Naive B cell (primary cell): ENCODE results near the gene ATM. TPM values are rescaled to one million over a fixed set of nuclear protein-coding genes. Genes with fewer than 3 reads are reported as not detected.
A peak's percentile ranks its signal among the peaks of the same experiment; 100 is the strongest.

Experiments
- ATAC-seq, 2 donors: fragments of 150-1000 bp; cut with Tn5 transposase; 2 replicates each; pipeline ENCODE4 v1.10.0; 2021; ENCODE audit warnings: low read depth in 2 of 2, mild to moderate bottlenecking in 2 of 2, moderate library complexity in 2 of 2
- DNase-seq: peaks from one replicate; pipeline ENCODE4 v3.0.0; 2022
- H3K27ac Mint-ChIP-seq, 6 donors: one replicate each; pipeline ENCODE4 v1.8.0; 2020 to 2022; ENCODE audit warnings: mild to moderate bottlenecking in 6 of 6, mixed read lengths in 6 of 6, moderate library complexity in 5 of 6, inconsistent platforms in 2 of 6
- H3K27me3 Mint-ChIP-seq, 3 donors: one replicate each; pipeline ENCODE4 v1.8.0; 2021 to 2022; ENCODE audit warnings: mixed read lengths in 3 of 3, mild to moderate bottlenecking in 1 of 3
- H3K36me3 Mint-ChIP-seq, 2 donors: one replicate each; pipeline ENCODE4 v1.8.0; 2020 to 2022; ENCODE audit warnings: mixed read lengths in 2 of 2, inconsistent platforms in 1 of 2, mild to moderate bottlenecking in 1 of 2
- H3K4me1 Mint-ChIP-seq, 3 donors: one replicate each; pipeline ENCODE4 v1.8.0; 2020 to 2022; ENCODE audit warnings: mixed read lengths in 3 of 3, inconsistent platforms in 1 of 3, mild to moderate bottlenecking in 1 of 3, moderate library complexity in 1 of 3
- H3K4me3 Mint-ChIP-seq, 8 donors: one replicate each; pipeline ENCODE4 v1.8.0; 2020 to 2022; ENCODE audit warnings: mild to moderate bottlenecking in 8 of 8, mixed read lengths in 8 of 8, moderate library complexity in 8 of 8, inconsistent platforms in 2 of 8
- H3K9me3 Mint-ChIP-seq, 7 donors: one replicate each; pipeline ENCODE4 v1.8.0; 2020 to 2022; ENCODE audit warnings: mixed read lengths in 7 of 7, mild to moderate bottlenecking in 5 of 7, inconsistent platforms in 2 of 7, moderate library complexity in 1 of 7
- polyA plus RNA-seq, 6 donors: library from polyadenylated mRNA; unstranded; fragments of 300-500 nt; fragmentation: Illumina TruSeq; gene quantifications; one replicate each; pipeline ENCODE4 v1.2.3, GENCODE V29; 2021; ENCODE audit warnings: low read depth in 6 of 6

The ATM gene
- polyA plus RNA-seq, result 10 to 100 TPM; 36.3 to 68.2 (median 48.4) TPM

- Mint-ChIP-seq H3K27ac (no peak within 1 kb of the TSS), H3K36me3 (peaks cover 4 to 9% of the 10 kb centered on the region in 2 donors), H3K4me1 (peaks cover 34 to 54% (median 52%) of the 10 kb centered on the region in 3 donors), H3K4me3 (no peak within 1 kb of the TSS), H3K9me3 (no peaks in the 10 kb centered on the region), H3K27me3 (no peaks in the 10 kb centered on the region)
- DNase-seq (peak; percentile 99), ATAC-seq (peak; percentile 72)
Measured at GRCh38 chr11:108222574-108223347, at the start of gene ATM, which contains the start of gene NPAT. Gene ATM, plus strand, starts transcription at chr11:108223067. Its CDS starts 4,558 bp downstream, at chr11:108227625. Gene NPAT, minus strand, starts transcription at chr11:108222638. Its CDS starts 102 bp downstream, at chr11:108222536.

GRCh38 chr11:108177570-108177969, 45.3 kb upstream of the ATM start:
- H3K36me3 Mint-ChIP-seq, result peaks cover 18 to 25% of the 10 kb centered on the region in 2 donors
- DNase-seq (no peak), ATAC-seq (no peak)
- H3K27me3 Mint-ChIP-seq, result no peaks in the 10 kb centered on the region
- peaks cover 10 to 19% (median 13%) of the 10 kb centered on the region in 3 donors for H3K4me1 Mint-ChIP-seq
- H3K9me3 Mint-ChIP-seq, result no peaks in the 10 kb centered on the region
- no peak overlapping the region for H3K4me3 Mint-ChIP-seq
- no peak overlapping the region for H3K27ac Mint-ChIP-seq

- Mint-ChIP-seq H3K9me3 (no peaks in the 10 kb centered on the region), H3K4me1 (peaks cover 7 to 11% (median 11%) of the 10 kb centered on the region in 3 donors), H3K27ac (no peak overlapping the region), H3K4me3 (no peak overlapping the region), H3K27me3 (no peaks in the 10 kb centered on the region), H3K36me3 (peaks cover 5 to 26% of the 10 kb centered on the region in 2 donors)
- ATAC-seq (no peak), DNase-seq (no peak)
Measured at GRCh38 chr11:108193725-108194124, 29.1 kb upstream of the ATM start.

GRCh38 chr11:108196901-108197300, 26.0 kb upstream of the ATM start:
- peaks cover 26 to 39% (median 33%) of the 10 kb centered on the region in 3 donors for H3K4me1 Mint-ChIP-seq
- DNase-seq (no peak), ATAC-seq (no peak)
- H3K4me3 Mint-ChIP-seq, result no peak overlapping the region
- H3K36me3 Mint-ChIP-seq, result peaks cover 8 to 11% of the 10 kb centered on the region in 2 donors
- peak overlapping the region in 1 of 6 donors; percentile 26 for H3K27ac Mint-ChIP-seq
- no peaks in the 10 kb centered on the region for H3K9me3 Mint-ChIP-seq
- H3K27me3 Mint-ChIP-seq, result no peaks in the 10 kb centered on the region

- no peak for ATAC-seq
- H3K27me3 Mint-ChIP-seq, result no peaks in the 10 kb centered on the region
- H3K4me1 Mint-ChIP-seq, result peaks cover 26 to 40% (median 33%) of the 10 kb centered on the region in 3 donors
- H3K4me3 Mint-ChIP-seq, result no peak overlapping the region
- DNase-seq, result no peak
- peak overlapping the region in 3 of 6 donors; percentile 26 to 75 (median 28) for H3K27ac Mint-ChIP-seq
- H3K9me3 Mint-ChIP-seq, result no peaks in the 10 kb centered on the region
- H3K36me3 Mint-ChIP-seq, result peaks cover 8 to 11% of the 10 kb centered on the region in 2 donors
Measured at GRCh38 chr11:108197351-108197750, 25.5 kb upstream of the ATM start.

- Mint-ChIP-seq H3K9me3 (peaks cover 2 to 13% (median 6%) of the 10 kb centered on the region in 7 donors), H3K27ac (peak overlapping the region in 1 of 6 donors; percentile 65), H3K27me3 (no peaks in the 10 kb centered on the region), H3K36me3 (peaks cover 17 to 23% of the 10 kb centered on the region in 2 donors), H3K4me3 (no peak overlapping the region), H3K4me1 (peaks cover 33 to 54% (median 44%) of the 10 kb centered on the region in 3 donors)
- DNase-seq (no peak), ATAC-seq (no peak)
Measured at GRCh38 chr11:108198833-108199232, 24.0 kb upstream of the ATM start.

- ATAC-seq (peak; percentile 94 to 95), DNase-seq (peak; percentile 46)
- Mint-ChIP-seq H3K27me3 (no peaks in the 10 kb centered on the region), H3K27ac (peak overlapping the region in 5 of 6 donors; percentile 65 to 90 (median 84)), H3K4me3 (peak overlapping the region in 3 of 8 donors; percentile 0 to 51 (median 33)), H3K9me3 (peaks cover 4 to 22% (median 11%) of the 10 kb centered on the region in 7 donors), H3K4me1 (peaks cover 34 to 56% (median 46%) of the 10 kb centered on the region in 3 donors), H3K36me3 (peaks cover 24 to 26% of the 10 kb centered on the region in 2 donors)
Measured at GRCh38 chr11:108199446-108200321, 23.2 kb upstream of the ATM start.

- peak overlapping the region in 2 of 8 donors; percentile 13 to 68 for H3K4me3 Mint-ChIP-seq
- DNase-seq (no peak), ATAC-seq (peak in 1 of 2 donors; percentile 14)
- H3K36me3 Mint-ChIP-seq, result peaks cover 27 to 45% of the 10 kb centered on the region in 2 donors
- H3K27me3 Mint-ChIP-seq, result no peaks in the 10 kb centered on the region
- peaks cover 29 to 62% (median 41%) of the 10 kb centered on the region in 3 donors for H3K4me1 Mint-ChIP-seq
- H3K27ac Mint-ChIP-seq, result peak overlapping the region in 3 of 6 donors; percentile 27 to 53 (median 42)
- H3K9me3 Mint-ChIP-seq, result peaks cover 8 to 38% (median 25%) of the 10 kb centered on the region in 7 donors
Measured at GRCh38 chr11:108203075-108203474, 19.8 kb upstream of the ATM start.

GRCh38 chr11:108204376-108204775, 18.5 kb upstream of the ATM start:
- Mint-ChIP-seq H3K36me3 (peaks cover 33 to 42% of the 10 kb centered on the region in 2 donors), H3K9me3 (peaks cover 8 to 38% (median 27%) of the 10 kb centered on the region in 7 donors), H3K4me1 (peaks cover 28 to 57% (median 36%) of the 10 kb centered on the region in 3 donors), H3K27me3 (no peaks in the 10 kb centered on the region), H3K4me3 (no peak overlapping the region), H3K27ac (peak overlapping the region in 1 of 6 donors; percentile 59)
- DNase-seq (no peak), ATAC-seq (no peak)

GRCh38 chr11:108204929-108205499, 17.9 kb upstream of the ATM start:
- DNase-seq (no peak), ATAC-seq (no peak)
- peak overlapping the region in 3 of 6 donors; percentile 59 to 67 (median 59) for H3K27ac Mint-ChIP-seq
- H3K4me3 Mint-ChIP-seq, result peak overlapping the region in 1 of 8 donors; percentile 52
- H3K27me3 Mint-ChIP-seq, result no peaks in the 10 kb centered on the region
- peaks cover 23 to 54% (median 36%) of the 10 kb centered on the region in 3 donors for H3K4me1 Mint-ChIP-seq
- H3K36me3 Mint-ChIP-seq, result peaks cover 37 to 46% of the 10 kb centered on the region in 2 donors
- peaks cover 8 to 38% (median 27%) of the 10 kb centered on the region in 7 donors for H3K9me3 Mint-ChIP-seq

GRCh38 chr11:108206171-108206570, 16.7 kb upstream of the ATM start:
- H3K4me3 Mint-ChIP-seq, result no peak overlapping the region
- H3K4me1 Mint-ChIP-seq, result peaks cover 13 to 47% (median 37%) of the 10 kb centered on the region in 3 donors
- H3K27me3 Mint-ChIP-seq, result no peaks in the 10 kb centered on the region
- ATAC-seq (no peak), DNase-seq (no peak)
- H3K27ac Mint-ChIP-seq, result peak overlapping the region in 2 of 6 donors; percentile 70 to 82
- H3K36me3 Mint-ChIP-seq, result peaks cover 45 to 55% of the 10 kb centered on the region in 2 donors
- peaks cover 8 to 40% (median 27%) of the 10 kb centered on the region in 7 donors for H3K9me3 Mint-ChIP-seq

- Mint-ChIP-seq H3K9me3 (peaks cover 8 to 40% (median 27%) of the 10 kb centered on the region in 7 donors), H3K4me3 (peak overlapping the region in 1 of 8 donors; percentile 5), H3K27me3 (no peaks in the 10 kb centered on the region), H3K27ac (no peak overlapping the region), H3K36me3 (peaks cover 45 to 55% of the 10 kb centered on the region in 2 donors), H3K4me1 (peaks cover 13 to 51% (median 45%) of the 10 kb centered on the region in 3 donors)
- no peak for ATAC-seq
- no peak for DNase-seq
Measured at GRCh38 chr11:108206969-108207682, 15.7 kb upstream of the ATM start.
